ENCODE data around the gene FN1. TPM values are rescaled to one million over a fixed set of nuclear protein-coding genes. Genes with fewer than 3 reads are reported as not detected.

The FN1 gene
- total RNA-seq, 2 donors from 2014 or later: 27.4 to 53.7 TPM

GRCh38 chr2:215359576-215359922, 76.3 kb downstream of the FN1 start:
- H3K9me3 ChIP-seq: no peaks in the 10 kb centered on the region
- H3K4me1 ChIP-seq: no peaks in the 10 kb centered on the region
- DNase-seq: no peak
- H3K36me3 ChIP-seq (replicated peaks in 1 of 2; ENCODE audit: insufficient read depth in 1 of 2, low read depth in 2 of 2): peaks cover 0 to under 1% of the 10 kb centered on the region in 2 donors
- no peak for ATAC-seq
- 86 to 97% methylated on average over 1 of the region's 1 CpG for WGBS, 2 donors
- H3K4me3 ChIP-seq: no peak overlapping the region
- intact Hi-C loops (cut with DNase I): no loop called here
- no peaks in the 10 kb centered on the region for H3K27me3 ChIP-seq
- H3K27ac ChIP-seq: no peak overlapping the region
- TF ChIP-seq POLR2A (IDR thresholded peaks at IDR 0.05): no peak
- TF ChIP-seq, protein P1, sequence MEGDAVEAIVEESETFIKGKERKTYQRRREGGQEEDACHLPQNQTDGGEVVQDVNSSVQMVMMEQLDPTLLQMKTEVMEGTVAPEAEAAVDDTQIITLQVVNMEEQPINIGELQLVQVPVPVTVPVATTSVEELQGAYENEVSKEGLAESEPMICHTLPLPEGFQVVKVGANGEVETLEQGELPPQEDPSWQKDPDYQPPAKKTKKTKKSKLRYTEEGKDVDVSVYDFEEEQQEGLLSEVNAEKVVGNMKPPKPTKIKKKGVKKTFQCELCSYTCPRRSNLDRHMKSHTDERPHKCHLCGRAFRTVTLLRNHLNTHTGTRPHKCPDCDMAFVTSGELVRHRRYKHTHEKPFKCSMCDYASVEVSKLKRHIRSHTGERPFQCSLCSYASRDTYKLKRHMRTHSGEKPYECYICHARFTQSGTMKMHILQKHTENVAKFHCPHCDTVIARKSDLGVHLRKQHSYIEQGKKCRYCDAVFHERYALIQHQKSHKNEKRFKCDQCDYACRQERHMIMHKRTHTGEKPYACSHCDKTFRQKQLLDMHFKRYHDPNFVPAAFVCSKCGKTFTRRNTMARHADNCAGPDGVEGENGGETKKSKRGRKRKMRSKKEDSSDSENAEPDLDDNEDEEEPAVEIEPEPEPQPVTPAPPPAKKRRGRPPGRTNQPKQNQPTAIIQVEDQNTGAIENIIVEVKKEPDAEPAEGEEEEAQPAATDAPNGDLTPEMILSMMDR (IDR thresholded peaks at IDR 0.05): no peak

GRCh38 chr2:215358891-215359575, 76.8 kb downstream of the FN1 start:
- no peak for TF ChIP-seq POLR2A (IDR thresholded peaks at IDR 0.05)
- TF ChIP-seq, protein P1 (IDR thresholded peaks at IDR 0.05): no peak
- Histone ChIP-seq H3K4me3 (no peak overlapping the region), H3K9me3 (no peaks in the 10 kb centered on the region), H3K27me3 (no peaks in the 10 kb centered on the region), H3K27ac (no peak overlapping the region), H3K4me1 (no peaks in the 10 kb centered on the region), H3K36me3 (replicated peaks in 1 of 2; ENCODE audit: insufficient read depth in 1 of 2, low read depth in 2 of 2) (no peaks in the 10 kb centered on the region)
- no peak for DNase-seq
- WGBS, 2 donors: 89 to 93% methylated on average over 15 of the region's 15 CpGs
- intact Hi-C loops (cut with DNase I): no loop called here
- ATAC-seq: no peak

- Histone ChIP-seq H3K9me3 (no peaks in the 10 kb centered on the region), H3K27me3 (no peaks in the 10 kb centered on the region), H3K4me3 (no peak overlapping the region), H3K27ac (no peak overlapping the region), H3K36me3 (replicated peaks in 1 of 2; ENCODE audit: insufficient read depth in 1 of 2, low read depth in 2 of 2) (no peaks in the 10 kb centered on the region), H3K4me1 (no peaks in the 10 kb centered on the region)
- TF ChIP-seq, protein P1 (IDR thresholded peaks at IDR 0.05): no peak
- TF ChIP-seq POLR2A (IDR thresholded peaks at IDR 0.05): no peak
- intact Hi-C loops (cut with DNase I): no loop called here
- WGBS, 2 donors: 66 to 68% methylated on average over 4 of the region's 4 CpGs
- DNase-seq: no peak
- no peak for ATAC-seq
These were observed 77.5 kb downstream of the FN1 start for GRCh38 chr2:215358312-215358845.

- intact Hi-C loops (cut with DNase I): no loop called here
- no peak for DNase-seq
- Histone ChIP-seq H3K27ac (no peak overlapping the region), H3K4me3 (no peak overlapping the region), H3K4me1 (no peaks in the 10 kb centered on the region), H3K36me3 (replicated peaks in 1 of 2; ENCODE audit: insufficient read depth in 1 of 2, low read depth in 2 of 2) (no peaks in the 10 kb centered on the region), H3K27me3 (no peaks in the 10 kb centered on the region), H3K9me3 (no peaks in the 10 kb centered on the region)
- 35 to 44% methylated on average over 3 of the region's 3 CpGs for WGBS, 2 donors
- TF ChIP-seq POLR2A (IDR thresholded peaks at IDR 0.05): no peak
- TF ChIP-seq, protein P1 (IDR thresholded peaks at IDR 0.05): no peak
- no peak for ATAC-seq
These were observed 78.2 kb downstream of the FN1 start for GRCh38 chr2:215357660-215358059.

- intact Hi-C loops (cut with DNase I): no loop called here
- no peak for DNase-seq
- WGBS, 2 donors: 75 to 90% methylated on average over 9 of the region's 9 CpGs
- Histone ChIP-seq H3K9me3 (no peaks in the 10 kb centered on the region), H3K36me3 (replicated peaks in 1 of 2; ENCODE audit: insufficient read depth in 1 of 2, low read depth in 2 of 2) (no peaks in the 10 kb centered on the region), H3K27ac (no peak overlapping the region), H3K27me3 (no peaks in the 10 kb centered on the region), H3K4me1 (no peaks in the 10 kb centered on the region), H3K4me3 (no peak overlapping the region)
- TF ChIP-seq, protein P1 (IDR thresholded peaks at IDR 0.05): no peak
- no peak for TF ChIP-seq POLR2A (IDR thresholded peaks at IDR 0.05)
- ATAC-seq: no peak
These were observed 78.9 kb downstream of the FN1 start for GRCh38 chr2:215356948-215357461.

Data from body of pancreas (tissue), 4 donors.